Stimulated activated CD4-positive, alpha-beta T cell treated with anti-CD3 and anti-CD28 coated beads, Interleukin-1b, Interleukin-23, amount 100 ng/mL, for 24 hours (primary cell): ENCODE data around the gene CRADD.
"Not testable (repeated sequence)": the region's sequence is repeated elsewhere in the genome, so short reads cannot be mapped to it uniquely, and the experiment has no call there.

Experiments used
- DNase-seq, 4 experiments: peaks; one replicate each; pipeline ENCODE4 v3.0.0-alpha.2; 2020; ENCODE audit warnings: low read depth in 4 of 4, low spot score in 1 of 4

CRADD gene

DNA sequence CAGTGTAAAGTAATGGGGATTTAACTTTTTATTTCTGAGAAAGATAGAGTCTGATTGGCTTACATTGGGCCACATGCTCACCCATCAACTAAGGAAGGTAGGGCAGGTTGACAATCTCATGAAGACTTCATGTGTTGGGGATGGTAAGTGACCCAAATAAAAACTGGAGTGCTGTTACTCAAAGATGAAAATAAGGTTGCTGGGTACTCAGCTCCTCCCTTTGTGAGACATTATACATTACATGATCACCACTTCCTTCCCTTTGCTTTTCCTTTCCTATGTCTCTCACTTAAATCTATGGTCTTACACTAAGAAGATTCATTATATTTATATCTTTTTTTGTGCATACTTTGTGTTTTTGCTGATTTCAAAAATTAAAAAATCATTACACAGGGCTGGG, 247.2 kb downstream of the CRADD start:
- DNase-seq = no peak

- no peak for DNase-seq
Observed at GRCh38 chr12:93925585-93926205, 248.5 kb downstream of the CRADD start.

- no peak for DNase-seq
Observed at GRCh38 chr12:93926237-93926636, 249.1 kb downstream of the CRADD start.

- not testable (repeated sequence) for DNase-seq
Observed at GRCh38 chr12:93929081-93929480, 251.9 kb downstream of the CRADD start.

DNA sequence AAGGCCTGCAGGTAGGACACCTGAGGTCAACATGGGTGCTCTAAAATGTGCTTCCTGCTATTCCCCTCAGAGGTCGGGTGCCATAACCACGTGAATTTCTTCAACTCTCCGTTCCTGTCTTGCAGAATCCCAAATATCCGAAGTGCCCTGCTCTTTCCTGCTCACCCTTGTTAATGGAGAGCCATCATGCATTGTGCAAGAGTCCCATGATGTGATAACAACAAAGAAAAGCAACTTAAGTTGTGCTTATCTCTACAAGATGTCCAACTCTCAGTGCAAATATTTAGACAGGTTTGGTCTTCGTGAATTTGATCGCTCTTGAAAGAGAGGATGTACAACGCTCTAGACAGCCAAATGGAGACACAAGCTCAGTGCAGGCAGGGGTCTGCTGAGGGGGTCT, 260.6 kb downstream of the CRADD start:
- DNase-seq = no peak

- no peak for DNase-seq
Observed at GRCh38 chr12:93938317-93938716, 261.1 kb downstream of the CRADD start.

GRCh38 chr12:93938931-93939330, 261.8 kb downstream of the CRADD start:
- DNase-seq = no peak

DNA sequence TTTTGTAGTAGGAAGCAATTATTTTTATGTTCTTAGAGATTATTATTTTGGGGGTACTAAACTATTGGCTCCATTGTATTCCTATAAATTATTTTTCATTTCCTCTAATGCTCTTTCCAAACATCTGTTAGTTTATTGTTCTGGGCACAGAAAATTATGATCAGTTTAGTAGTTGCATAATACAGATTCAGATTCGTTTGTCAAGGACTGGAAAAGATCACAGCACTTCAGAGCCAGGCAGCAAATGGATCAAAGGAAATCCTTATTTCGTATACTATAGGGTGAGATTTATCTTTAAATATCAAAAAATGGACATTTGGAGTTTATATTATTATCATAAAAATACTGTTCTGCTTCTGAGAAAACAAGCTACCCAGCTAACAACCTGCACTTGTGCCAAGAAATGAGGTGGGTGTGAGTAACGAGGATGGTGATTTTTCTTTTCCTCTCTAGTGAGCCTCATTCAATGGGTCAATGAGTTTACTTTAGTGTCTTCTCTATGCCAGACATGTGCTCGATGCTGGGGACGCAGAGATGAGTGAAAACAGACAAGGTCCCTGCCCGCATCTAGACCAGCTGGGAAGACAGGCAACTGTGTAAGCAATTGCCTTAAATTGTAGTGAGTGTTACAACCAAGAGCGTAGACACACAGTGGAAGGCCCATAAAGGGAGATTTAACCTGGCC, 262.6 kb downstream of the CRADD start:
- DNase-seq = no peak

DNA sequence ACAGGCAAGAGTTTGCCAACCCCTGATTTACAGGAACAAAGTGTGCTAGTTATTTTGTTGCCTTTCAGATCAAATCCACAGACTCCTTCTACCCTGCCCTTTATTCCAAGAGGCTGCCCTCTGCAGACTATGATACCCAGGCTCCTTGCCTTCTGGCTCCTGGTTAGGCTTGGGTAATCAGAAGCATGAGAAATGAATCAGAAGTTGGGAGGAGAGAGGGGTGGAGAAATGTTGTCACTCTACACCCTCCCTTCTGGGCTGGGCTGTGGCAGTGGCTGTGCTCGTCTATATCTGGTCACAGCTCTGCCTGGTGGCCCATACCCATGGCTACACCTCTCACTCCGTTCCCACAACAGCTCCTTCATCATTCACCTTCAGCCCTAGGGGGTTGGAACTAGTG, 266.6 kb downstream of the CRADD start:
- DNase-seq = no peak

DNA sequence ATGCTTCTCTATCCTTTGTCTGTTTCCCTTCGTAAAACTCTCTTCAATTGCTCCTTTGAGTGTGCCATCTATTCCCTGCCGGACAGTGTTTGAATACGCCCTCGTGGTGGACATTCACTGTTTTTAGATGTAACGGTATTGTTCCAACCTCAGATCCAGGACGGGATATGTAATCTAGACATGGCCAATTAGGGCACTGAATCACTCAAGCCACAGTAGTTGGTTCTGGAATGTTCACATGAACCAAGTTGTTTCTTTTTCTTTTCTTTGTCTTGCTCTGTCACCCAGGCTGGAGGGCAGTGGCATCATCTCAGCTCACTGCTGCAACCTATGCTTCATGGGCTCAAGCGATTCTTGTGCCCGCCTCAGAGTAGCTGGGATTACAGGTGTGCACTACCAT, 267.0 kb downstream of the CRADD start:
- DNase-seq = no peak
